HG03175 (cell line): Measurements from ENCODE around the gene FGF3.

ENCODE experiments used
- ATAC-seq: cut with Tn5 transposase; IDR thresholded peaks from one replicate; pipeline ENCODE4 v1.9.1; 2021; ENCODE audit warnings: mild to moderate bottlenecking, moderate library complexity; ENCODE audit not compliant: unreplicated experiment

The FGF3 gene

GRCh38 chr11:69848201-69848600 is 29.0 kb upstream of the FGF3 start:
- no peak for ATAC-seq

GRCh38 chr11:69844396-69844795 is 25.2 kb upstream of the FGF3 start:
- ATAC-seq = no peak

GRCh38 chr11:69843529-69843921 is 24.3 kb upstream of the FGF3 start:
- ATAC-seq = no peak

- no peak for ATAC-seq
Measured at GRCh38 chr11:69842746-69843528, 23.7 kb upstream of the FGF3 start.

DNA sequence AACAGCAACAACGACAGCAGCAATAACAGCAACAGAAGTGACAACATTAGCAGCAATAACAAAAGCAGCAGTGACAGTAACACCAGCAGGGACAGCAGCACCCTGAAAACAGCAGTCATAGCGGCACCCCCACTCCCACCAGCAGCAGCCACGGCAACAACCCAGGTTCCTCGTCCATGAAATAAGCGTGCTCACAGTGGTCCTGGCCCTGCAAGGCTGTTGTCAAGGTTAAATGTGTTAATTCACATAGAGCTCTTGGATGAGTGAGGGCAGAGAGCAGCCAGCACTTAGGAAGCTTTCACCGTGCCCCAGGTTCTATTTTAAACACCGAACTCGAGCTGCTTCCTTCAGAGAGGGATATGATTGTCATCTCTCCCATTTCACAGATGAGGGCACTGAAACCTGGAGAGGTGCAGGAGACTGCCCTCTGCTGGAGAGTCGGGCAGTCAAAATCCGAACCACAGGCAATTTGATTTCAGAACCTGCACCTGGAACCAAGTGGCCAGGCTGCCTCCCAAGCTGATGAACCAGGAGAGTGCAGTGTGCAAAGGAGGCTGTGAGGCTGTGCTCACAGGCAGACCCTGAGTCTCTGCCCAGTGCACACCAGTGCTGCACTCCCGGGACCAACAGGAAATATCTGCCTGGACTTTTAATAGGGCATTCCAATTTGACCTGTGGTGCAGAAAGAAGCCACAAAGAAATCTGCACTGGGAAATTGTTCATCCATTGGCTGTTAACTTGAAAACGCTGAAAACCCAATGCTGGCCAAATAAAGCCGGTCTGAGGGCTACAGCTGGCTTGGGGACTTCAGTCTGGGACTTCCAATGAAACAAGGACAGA is 22.9 kb upstream of the FGF3 start:
- ATAC-seq = no peak

DNA sequence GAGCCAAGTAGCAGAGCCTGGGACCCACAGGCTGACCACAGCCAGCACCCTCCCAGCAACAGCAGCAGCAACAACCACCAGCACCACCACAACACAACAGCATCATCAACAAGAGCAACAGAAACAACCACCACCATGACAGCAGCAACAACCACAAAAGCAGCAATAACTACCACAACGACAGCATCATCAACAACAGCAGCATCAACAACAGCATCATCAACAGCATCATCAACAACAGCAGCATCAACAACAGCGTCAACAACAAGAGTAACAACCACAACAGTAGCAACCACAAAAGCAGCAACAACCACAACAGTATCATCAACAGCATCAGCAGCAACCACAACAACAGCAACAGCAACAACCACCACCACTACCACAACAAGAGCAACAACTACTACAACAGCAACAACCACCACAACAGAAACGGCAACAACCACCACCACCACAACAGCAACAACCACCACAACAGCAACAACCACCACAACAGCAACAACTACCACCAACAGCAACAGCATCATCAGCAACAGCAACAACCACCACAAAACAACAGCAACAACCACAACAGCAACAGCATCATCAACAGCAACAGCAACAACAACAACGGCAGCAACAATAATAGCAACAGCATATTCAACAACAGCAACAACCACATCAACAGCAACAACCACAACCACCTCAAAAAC is 22.1 kb upstream of the FGF3 start:
- ATAC-seq = no peak

DNA sequence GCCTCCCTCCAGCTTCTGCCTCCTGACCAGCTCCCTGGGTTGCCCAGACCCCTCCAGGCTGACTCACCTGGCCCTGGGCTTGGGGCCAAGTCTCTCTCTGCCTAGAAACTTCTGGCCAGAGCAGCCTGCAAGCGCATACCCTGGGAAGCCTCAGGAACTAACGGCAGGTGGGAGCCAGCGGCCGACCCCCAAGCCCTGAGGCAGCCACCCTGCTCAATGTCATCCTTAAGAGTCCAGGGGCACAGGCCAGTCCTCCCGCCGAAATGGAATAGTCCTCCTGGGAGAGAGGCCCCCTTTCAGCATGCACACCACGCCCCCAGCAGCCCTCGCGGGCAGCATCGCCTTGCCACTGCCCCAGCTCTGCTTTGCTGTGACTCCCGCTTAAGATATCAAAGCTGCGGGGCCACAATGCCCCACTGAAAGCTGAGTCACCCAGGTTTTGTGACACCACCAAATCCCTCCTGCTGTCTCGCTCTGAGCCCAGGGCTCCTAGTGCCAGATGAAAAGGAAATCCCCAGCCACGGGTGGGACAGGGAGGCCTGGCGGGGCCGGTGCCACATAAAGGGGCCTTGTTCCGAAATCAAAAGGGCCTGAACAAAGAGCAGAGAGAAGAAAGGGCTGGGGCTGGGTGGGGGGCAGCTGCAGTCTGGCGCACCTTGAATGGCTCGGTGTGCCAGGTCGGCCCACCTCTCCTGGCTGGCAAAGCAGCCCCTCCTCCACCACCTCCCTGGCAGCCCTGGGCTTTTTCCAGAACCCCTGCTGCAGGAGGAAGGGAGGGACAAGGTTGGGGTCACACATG is 21.4 kb upstream of the FGF3 start:
- ATAC-seq = no peak

DNA sequence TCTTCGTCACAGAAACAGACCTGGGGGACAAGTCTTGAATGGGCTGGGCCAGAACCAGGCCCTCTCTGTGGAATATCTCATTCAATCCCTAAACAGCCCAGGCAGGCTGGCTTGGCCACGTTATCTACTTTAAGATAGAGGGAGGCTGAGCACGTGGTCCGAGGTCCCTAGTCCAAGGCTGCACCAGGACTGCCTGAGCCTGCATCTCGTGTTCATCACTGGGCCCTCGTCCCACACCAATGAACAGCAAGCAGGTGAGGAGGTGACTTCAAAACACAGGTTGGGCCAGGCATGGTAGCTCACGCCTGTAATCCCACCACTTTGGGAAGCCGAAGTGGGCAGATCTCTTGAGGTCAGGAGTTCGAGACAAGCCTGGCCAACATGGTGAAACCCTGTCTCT is 20.3 kb upstream of the FGF3 start:
- ATAC-seq = no peak

- no peak for ATAC-seq
Measured at GRCh38 chr11:69837791-69838190, 18.6 kb upstream of the FGF3 start.

DNA sequence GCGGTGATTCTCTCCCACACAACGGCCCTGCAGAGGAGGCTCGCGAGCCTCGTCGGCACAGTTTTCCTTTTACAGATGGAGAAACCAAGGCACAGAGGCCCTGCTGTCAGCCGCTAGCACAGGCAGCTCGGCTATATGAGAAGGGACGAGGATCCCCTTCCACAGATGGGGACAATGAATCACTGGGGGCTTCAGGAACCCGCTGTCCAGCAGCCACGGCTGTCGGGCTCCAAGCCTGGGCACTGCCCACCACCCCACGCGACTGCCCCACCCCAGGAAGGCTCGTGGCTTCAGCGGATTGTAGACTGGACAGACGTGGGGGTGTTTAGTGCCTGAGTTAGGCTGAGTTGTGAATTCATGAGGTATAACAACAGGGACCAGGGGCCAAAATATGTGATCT is 17.2 kb upstream of the FGF3 start:
- no peak for ATAC-seq

DNA sequence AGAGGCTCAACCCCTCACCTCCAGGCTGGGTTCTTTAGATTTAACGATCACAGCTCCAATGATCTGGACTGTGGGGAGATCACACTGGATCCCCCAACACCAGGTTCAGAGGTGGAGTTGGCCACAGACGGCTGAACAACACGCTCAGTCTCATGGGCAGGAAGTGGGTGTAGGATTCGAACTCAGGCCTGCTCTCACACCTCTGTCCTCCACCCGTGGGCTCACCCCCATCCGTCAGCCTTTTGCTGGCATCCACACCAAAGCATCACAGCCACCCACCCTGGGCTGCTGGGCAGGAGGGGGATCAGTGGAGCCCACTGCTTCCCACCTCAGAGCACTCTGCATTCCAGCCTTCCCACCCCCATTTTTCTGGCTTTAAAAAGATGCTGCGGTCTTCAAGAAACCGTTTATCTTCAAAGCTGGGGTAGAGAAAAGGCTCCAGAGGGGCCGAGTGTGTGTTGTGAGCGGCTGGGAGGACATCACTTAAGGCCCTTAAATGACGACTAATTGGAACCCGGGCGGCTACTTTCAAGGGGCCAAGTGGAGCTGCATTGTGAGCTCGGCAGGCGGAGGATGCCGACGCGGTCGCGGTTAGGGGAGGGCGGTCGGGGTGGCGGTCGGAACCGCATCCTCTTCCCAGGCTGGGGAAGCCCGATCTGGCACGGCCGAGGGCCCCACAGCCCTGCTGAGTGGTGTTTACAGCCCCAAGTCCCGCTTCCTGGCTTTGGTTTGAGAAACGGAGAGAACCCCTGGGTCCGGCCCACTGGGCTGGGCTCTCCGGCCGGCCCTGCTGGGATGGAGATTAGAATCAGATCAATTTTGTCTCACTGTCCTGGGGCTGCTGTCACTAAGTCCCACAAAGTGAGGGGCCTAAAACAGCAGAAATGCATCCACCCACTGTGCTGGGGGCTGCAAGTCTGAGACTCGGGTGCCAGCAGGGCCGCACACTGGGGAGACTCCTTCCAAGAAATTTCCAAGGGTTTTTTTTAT is 15.9 kb upstream of the FGF3 start:
- no peak for ATAC-seq

DNA sequence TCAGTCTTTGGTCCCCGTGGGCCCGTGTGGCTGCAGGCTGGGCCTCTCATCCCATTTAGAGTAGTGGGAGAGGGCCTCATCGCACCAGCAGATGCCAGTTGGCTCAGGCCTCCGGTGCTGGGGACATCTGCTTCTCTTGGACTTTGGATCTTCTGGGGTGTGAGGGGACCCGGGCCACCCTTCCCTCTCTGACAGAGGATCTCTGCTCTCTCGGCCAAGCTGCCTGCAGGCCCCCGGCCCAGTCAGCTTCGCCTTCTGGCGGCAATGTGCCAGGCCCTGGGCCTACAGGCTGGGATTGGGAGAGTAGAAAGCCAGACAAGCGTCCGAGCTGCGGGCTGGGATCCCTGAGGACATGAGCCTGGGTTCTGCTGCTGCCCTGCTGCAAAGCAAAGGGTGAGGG is 15.0 kb upstream of the FGF3 start:
- no peak for ATAC-seq

DNA sequence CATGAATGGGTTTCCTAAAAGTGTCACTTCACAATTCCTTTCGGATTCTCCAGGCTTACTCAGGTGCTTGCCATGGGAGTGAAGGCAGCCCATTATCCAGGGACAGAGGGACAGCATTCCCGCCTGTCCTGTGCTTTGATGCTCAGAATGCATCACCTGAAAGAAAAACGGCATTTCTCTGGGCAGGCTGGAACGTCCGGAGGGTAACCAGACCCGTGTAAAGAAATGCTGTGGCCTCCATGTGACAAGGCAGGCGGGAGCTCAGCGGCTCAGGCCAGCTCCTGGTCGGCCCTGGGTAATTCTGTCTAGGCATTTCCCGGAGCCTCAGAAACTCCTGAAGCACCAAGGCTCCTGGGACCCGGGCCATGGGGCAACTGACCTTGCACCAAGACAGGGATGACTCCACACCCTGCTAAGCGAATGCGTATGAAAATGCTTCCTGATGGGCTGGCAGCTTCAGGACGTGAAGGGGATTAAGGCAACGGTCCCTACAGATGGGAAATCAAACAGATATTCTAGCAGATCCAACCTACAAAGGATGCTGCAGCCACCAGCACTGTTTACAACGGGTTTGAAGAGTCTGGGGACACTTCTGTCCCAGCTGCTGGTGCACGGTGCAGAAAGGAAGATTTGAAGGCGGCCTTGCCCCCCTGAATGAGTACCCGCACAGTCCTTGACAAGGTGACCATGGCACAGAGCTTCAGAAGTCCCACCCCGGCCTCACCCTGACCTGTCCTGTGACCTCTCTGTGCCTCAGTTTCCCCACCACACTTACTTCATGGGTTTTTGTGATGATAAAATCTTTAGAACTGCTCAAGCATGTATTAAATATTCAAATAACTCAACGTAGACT is 13.6 kb upstream of the FGF3 start:
- ATAC-seq = no peak

- no peak for ATAC-seq
Measured at GRCh38 chr11:69831985-69832384, 12.8 kb upstream of the FGF3 start.

GRCh38 chr11:69830086-69830485 is 10.9 kb upstream of the FGF3 start:
- no peak for ATAC-seq

DNA sequence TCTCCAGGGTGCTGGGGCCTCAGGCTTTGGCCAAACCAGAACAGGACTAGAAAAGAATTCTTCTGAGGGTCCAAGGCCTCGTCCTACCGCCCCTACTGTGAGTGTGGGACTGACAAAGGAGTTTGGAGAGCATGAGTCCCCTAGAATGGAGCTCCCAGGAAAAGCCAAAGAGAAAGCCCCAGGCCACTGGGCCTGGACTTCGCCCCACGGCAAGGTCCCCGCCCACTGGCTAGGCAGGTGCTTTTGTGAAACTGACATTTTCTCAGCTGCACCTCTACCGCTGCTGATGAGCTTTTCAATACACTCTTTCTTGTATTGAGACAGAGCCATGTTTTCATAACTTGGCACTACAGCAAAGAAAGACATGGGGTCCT is 9.7 kb upstream of the FGF3 start:
- no peak for ATAC-seq

- no peak for ATAC-seq
Measured at GRCh38 chr11:69828276-69828970, 9.2 kb upstream of the FGF3 start.

- ATAC-seq = no peak
Measured at GRCh38 chr11:69826773-69827172, 7.6 kb upstream of the FGF3 start.
